ENCODE results near the gene KIAA1614.

KIAA1614 gene

DNA sequence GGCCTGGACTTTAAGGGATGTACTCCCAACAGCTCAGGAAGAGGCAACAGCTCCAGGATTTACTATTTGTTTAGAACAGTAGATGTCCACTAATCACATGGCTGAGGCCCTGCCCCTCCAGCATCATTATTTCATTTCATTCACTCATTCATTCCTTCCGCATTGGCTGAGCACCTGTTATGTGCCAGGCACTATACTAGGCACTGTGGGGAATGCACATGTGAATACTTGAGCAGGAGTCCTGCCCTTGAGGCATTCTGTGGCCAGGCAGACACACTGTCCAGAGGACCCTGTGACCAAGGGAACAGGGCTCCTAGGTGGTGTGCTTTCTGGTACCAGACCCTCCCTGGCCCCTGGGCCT is 24.3 kb downstream of the KIAA1614 start:
- Histone ChIP-seq H3K4me3 (replicated peaks; ENCODE audit: low read depth, low read length) (no peak overlapping the region), H3K27me3 (replicated peaks; ENCODE audit: control insufficient read depth, insufficient read depth, low read length) (peaks cover 2% of the 10 kb centered on the region), H3K36me3 (ENCODE audit: control insufficient read depth, insufficient read depth, low read length) (no peaks in the 10 kb centered on the region)
- TF ChIP-seq, protein P1, sequence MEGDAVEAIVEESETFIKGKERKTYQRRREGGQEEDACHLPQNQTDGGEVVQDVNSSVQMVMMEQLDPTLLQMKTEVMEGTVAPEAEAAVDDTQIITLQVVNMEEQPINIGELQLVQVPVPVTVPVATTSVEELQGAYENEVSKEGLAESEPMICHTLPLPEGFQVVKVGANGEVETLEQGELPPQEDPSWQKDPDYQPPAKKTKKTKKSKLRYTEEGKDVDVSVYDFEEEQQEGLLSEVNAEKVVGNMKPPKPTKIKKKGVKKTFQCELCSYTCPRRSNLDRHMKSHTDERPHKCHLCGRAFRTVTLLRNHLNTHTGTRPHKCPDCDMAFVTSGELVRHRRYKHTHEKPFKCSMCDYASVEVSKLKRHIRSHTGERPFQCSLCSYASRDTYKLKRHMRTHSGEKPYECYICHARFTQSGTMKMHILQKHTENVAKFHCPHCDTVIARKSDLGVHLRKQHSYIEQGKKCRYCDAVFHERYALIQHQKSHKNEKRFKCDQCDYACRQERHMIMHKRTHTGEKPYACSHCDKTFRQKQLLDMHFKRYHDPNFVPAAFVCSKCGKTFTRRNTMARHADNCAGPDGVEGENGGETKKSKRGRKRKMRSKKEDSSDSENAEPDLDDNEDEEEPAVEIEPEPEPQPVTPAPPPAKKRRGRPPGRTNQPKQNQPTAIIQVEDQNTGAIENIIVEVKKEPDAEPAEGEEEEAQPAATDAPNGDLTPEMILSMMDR (IDR thresholded peaks at IDR 0.05; ENCODE audit: insufficient read depth, low read length, poor library complexity, severe bottlenecking), result no peak
- no peak for DNase-seq (ENCODE audit: extremely low read depth, insufficient read length)

- peaks cover 2% of the 10 kb centered on the region for H3K27me3 ChIP-seq (replicated peaks; ENCODE audit: control insufficient read depth, insufficient read depth, low read length)
- TF ChIP-seq, protein P1 (IDR thresholded peaks at IDR 0.05; ENCODE audit: insufficient read depth, low read length, poor library complexity, severe bottlenecking), result no peak
- no peak for DNase-seq (ENCODE audit: extremely low read depth, insufficient read length)
- H3K36me3 ChIP-seq (ENCODE audit: control insufficient read depth, insufficient read depth, low read length), result no peaks in the 10 kb centered on the region
- H3K4me3 ChIP-seq (replicated peaks; ENCODE audit: low read depth, low read length), result no peak overlapping the region
These were observed 25.0 kb downstream of the KIAA1614 start for GRCh38 chr1:180937624-180938225.

GRCh38 chr1:180939073-180939710 is 26.5 kb downstream of the KIAA1614 start:
- peaks cover 2% of the 10 kb centered on the region for H3K27me3 ChIP-seq (replicated peaks; ENCODE audit: control insufficient read depth, insufficient read depth, low read length)
- TF ChIP-seq, protein P1 (IDR thresholded peaks at IDR 0.05; ENCODE audit: insufficient read depth, low read length, poor library complexity, severe bottlenecking), result no peak
- H3K36me3 ChIP-seq (ENCODE audit: control insufficient read depth, insufficient read depth, low read length), result no peaks in the 10 kb centered on the region
- H3K4me3 ChIP-seq (replicated peaks; ENCODE audit: low read depth, low read length), result no peak overlapping the region
- no peak for DNase-seq (ENCODE audit: extremely low read depth, insufficient read length)

- H3K36me3 ChIP-seq (ENCODE audit: control insufficient read depth, insufficient read depth, low read length), result no peaks in the 10 kb centered on the region
- TF ChIP-seq, protein P1 (IDR thresholded peaks at IDR 0.05; ENCODE audit: insufficient read depth, low read length, poor library complexity, severe bottlenecking), result no peak
- H3K27me3 ChIP-seq (replicated peaks; ENCODE audit: control insufficient read depth, insufficient read depth, low read length), result peaks cover 2% of the 10 kb centered on the region
- no peak overlapping the region for H3K4me3 ChIP-seq (replicated peaks; ENCODE audit: low read depth, low read length)
- DNase-seq (ENCODE audit: extremely low read depth, insufficient read length), result no peak
These were observed 27.0 kb downstream of the KIAA1614 start for GRCh38 chr1:180939711-180940103.

GRCh38 chr1:180940445-180940844 is 27.7 kb downstream of the KIAA1614 start:
- TF ChIP-seq, protein P1 (IDR thresholded peaks at IDR 0.05; ENCODE audit: insufficient read depth, low read length, poor library complexity, severe bottlenecking), result no peak
- DNase-seq (ENCODE audit: extremely low read depth, insufficient read length), result no peak
- Histone ChIP-seq H3K27me3 (replicated peaks; ENCODE audit: control insufficient read depth, insufficient read depth, low read length) (peaks cover 2% of the 10 kb centered on the region), H3K4me3 (replicated peaks; ENCODE audit: low read depth, low read length) (no peak overlapping the region), H3K36me3 (ENCODE audit: control insufficient read depth, insufficient read depth, low read length) (no peaks in the 10 kb centered on the region)

Data from GM06990 (cell line).